Stimulated activated CD8-positive, alpha-beta memory T cell treated with anti-CD3 and anti-CD28 coated beads, Interleukin-4, amount 100 ng/mL, for 24 hours (primary cell): ENCODE results near the gene AAK1.
"Not testable (repeated sequence)": the region's sequence is repeated elsewhere in the genome, so short reads cannot be mapped to it uniquely, and the experiment has no call there.

Experiments used
- DNase-seq: peaks from one replicate; pipeline ENCODE4 v3.0.0-alpha.2; 2020; ENCODE audit warnings: low read depth

Gene AAK1

DNA sequence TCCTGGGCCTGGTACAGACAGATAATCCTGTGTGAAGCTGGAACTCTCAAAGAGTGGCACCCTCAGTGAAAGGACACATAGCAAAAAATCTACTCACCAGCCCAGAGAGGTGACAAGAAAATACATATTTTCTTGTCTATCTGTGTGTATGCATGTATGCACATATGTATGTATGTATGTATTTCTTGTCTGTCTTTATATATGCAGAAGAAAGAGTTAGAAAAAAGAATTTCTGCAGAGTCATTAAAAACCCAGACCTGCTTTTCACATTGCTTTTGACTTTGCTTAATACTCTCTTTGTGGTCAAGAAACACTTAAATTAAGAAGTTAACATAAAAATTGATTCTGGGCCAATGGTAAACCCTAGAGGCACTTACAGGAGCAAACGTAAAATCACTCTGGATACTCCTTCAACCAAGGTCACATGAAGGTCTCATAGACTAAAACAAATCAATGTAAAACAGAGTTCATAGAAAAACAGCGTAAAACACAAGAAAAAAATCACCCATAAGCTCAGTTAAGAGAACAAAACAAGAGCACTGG, 16.5 kb upstream of the AAK1 start:
- no peak for DNase-seq

DNA sequence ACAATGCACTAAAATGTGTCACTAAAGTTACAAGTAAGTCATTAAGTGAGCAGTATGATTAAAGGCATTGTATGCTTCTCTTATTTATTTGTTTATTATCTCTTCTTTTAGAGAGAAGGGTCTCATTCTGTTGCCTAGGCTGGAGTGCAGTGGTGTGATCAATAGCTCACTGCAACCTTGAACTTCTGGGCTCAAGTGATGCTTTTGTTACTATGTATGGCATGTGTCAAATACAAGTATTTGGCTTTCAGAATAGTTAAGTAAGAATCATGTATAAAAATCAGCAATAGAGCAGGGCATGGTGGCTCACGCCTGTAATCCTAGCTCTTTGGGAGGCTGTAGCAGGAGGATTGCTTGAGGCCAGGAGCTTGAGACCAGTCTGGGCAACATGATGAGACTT, 15.8 kb upstream of the AAK1 start:
- DNase-seq = no peak

DNA sequence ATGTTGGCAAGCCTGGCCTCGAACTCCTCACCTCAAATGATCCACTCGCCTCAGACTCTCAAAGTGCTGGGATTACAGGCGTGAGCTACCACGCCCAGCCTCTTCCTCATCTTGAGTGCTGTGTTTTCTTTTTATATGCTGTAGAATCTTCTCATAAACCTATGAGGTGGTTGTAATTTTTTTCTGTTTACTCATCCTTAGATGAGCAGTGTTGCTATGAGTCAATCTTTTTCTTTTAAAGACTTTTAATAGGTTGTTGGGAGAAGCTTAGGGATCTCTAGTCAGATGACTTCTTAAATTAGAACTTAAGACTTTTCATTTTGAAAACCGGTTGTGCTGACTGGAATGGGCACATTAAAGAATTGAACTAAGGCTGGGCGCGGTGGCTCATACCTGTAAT, 8.7 kb upstream of the AAK1 start:
- no peak for DNase-seq

DNA sequence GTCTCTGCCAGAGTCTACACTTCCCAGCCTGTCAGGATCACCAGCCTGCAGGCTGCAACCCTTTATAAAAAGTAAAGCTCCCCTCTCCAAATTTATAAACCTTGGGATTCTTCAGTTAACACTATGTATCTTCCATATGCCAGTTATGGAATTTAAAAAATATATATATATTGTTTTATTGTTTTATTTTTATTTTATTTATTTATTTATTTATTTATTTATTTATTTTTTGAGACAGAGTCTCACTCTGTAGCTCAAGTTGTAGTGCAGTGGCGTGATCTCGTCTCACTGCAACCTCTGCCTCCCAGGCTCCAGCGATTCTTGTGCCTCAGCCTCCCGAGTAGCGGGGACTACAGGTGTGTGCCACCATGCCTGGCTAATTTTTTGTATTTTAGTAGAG, 3.7 kb upstream of the AAK1 start:
- not testable (repeated sequence) for DNase-seq

DNA sequence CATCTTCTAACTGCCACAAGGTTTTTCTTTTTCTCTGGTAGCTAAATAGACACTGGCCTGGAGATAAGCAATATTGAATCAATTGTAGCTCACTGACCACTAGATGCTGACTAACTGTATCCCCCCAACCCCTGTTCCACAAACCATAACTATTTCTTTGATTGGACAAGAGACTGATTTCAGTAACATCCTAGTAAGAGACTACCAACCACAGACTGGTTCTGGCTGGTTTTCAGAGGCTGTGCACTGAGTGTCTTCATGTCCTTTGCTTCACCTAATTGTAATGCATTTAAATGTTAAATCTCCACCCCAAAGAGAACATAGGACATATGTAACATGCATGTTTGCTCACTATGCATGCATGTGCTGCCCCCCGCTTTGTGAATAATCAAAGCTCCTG, 3.2 kb upstream of the AAK1 start:
- no peak for DNase-seq

DNA sequence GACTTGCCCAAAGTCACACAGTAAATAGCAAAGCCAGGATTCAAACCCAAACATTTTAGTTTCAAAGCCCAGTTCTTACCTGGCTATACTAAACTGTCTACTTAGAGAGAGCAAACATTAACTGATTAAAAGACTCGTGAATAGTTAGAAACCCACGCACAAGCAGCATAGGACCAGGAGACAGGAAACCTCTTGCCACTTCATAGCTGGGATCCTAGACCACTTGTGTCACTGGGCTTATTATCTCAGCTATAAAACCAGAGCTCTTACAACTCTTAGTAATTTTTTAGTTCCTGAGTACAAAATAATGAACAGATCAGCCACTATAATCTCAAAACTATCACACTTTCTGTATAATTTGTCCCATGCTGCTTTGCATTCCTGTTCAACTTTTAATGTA, 2.4 kb upstream of the AAK1 start:
- no peak for DNase-seq

DNA sequence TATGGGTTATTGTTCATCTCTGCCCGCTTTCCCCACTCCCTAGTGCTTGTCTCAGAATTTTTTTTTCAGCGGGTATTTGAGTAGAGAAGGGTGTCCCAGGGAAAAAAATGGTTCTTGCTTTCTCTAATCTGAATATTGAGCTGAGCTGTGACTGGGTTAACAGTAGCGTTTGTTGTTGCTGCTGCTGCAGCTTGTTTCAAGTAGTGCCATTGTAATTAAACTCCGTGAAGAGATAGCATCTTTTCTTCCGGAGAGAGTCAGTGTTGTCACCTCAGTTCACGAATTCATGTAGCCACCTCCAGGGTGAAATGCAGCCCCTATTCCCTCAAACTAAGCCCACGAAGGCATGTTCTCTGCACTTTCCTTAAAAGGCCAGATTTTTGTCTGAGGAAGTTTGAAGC, 1.5 kb upstream of the AAK1 start:
- DNase-seq = no peak

DNA sequence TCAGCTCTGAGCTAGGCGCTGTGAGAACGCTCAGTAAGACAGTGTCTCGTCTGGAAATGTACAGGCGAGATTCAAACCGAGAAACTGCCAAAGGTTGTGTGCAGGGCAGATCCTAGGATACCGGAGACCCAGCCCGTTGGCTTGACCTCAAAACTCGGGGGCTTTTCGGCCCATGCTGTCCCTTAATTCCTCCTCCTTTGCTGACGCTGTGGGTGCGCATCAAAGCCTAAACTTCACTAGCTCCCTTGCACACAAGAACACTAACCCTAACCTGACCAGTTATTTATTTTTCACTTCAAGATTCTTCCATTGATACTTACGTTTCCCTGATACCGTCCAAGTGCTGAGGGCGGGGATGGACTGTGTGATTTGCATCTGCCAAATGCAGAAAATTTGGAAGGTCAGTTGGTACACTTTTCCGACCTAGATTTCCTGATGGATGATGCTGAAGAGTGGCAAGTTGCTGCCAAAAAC, 1.0 kb upstream of the AAK1 start:
- no peak for DNase-seq

DNA sequence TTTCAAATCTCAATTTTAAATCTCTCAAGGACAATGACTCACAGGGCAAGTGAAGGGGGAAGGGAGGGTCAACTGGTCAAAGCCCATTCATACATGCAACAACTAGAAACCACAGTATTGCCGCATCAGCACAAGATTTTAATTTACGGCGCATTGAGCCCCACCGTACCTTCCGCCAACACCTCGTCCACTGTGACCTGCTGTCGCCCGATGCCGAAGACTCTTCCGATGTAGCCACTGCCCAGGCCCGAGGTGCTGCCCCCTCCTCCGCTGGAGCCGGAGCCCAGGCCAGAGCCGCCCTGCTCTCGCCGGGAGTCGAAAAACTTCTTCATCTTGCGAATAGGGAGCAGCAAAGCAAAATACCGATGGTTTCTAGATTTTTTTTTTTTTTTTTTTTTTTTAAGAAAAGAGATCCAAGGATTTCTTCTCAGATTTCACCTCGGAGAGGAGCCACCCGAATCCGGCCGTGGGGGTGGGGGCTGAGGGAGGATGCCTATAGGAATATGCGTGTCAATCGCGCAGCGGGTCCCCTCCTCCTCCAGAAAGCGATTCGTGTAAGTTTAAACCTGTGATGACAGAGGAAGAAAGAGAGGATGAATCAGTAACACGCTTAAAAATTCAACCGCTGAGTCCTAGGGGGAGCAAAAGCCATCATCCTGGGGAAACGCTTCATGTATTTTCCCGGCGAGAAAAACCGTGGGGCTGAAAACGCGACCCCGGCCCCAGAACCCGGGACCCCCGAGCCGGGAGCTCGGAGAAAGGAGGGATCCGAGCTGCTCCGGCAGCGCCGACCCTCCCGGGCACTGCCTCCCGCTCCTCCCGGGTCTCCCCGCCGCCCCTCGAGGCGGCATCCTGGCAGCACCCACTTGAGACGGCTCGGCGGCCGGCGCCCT, 584 bp downstream of the AAK1 start:
- DNase-seq = peak; percentile 49

DNA sequence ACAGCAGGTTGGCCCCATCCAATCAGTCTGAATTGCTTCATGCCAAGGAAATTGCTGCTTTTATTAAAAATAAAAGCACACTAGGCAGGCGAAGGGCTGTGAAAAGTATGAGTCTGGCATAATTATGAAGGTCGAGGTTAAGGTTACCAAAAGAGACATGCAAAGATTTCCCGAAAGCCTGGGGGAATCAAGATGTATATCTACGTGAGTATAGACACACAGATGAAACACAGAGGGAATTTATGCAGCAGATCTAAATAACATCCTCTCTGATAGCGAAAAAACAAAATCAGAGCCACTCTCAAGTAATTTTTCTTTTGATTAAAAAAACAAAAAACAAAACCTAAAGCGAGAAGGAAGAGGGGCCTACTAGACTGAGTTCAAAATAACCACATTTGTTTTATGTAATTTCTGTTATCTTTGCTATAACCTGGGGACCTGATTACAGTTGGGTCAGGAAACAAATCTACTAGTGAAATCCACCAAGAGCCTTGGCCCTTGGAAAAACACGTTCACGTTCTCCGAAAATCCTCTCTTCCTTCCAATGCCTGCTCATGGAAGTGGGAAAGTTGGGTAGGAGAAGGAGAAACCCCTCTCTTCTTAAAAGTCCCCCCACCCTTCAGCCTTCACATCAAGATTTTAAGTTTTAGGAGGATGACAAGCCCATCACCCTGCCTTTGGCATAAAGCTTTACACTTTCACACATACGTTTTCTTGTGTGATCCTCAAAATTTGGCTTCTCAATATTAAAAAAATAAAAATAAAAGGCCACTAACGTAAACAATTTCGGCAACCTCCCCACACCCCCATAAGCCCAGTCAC, 1.4 kb downstream of the AAK1 start:
- no peak for DNase-seq

DNA sequence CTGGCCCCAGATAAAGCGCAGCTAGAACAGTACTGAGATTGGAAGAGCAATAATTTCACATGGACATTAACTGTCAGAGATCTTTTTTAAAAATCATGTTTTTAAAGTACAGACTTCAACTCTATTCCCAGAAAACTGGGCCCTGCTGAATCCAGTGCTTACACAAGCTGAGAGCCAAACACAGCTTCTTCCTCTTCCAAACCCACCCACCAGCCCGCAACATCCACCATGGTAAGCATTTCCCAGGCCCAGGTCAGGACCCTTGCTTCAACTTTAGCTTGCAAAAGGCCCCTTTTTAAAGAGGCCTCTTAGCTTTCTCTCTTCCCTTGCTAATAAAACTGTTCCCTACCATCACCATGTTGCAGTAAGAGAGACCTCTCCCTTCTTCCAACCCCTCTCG, 2.1 kb downstream of the AAK1 start:
- DNase-seq = no peak

DNA sequence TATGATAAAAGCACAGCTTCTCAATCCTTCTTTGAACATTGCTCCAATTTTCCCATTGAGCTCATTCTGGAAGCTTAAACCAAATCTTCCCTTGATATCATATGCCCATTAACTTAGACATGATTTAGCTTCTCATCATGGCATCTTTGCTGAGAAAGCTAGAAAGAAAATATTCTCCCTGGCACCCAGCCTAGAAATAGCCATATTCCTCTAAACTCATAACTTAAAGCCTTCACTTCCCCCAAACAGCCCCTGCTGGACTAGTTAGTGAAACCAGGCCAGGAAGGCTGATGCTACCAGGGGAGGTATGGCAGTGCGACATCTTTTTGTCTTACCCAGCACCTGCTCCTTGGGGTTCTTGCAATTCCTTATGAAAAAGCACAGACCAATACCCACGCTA, 4.3 kb downstream of the AAK1 start:
- DNase-seq = no peak

DNA sequence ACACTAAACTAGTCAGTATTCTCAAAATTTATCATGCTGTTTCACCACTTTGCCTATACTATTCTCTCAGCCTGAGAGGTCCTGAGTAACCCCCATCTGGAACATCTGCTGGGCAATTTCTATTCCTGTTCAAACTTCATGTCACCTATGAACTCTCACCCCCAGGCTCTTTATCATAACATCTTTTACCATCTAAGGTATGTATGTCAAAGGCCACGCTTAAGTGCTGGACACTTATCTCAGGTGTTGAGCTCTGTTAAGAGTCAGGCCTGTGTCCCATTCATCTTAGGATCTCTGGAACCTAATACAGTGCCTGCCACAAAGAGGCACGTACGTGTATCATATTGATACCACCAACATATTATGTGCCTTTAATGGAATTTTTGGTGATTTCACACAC, 4.9 kb downstream of the AAK1 start:
- DNase-seq = no peak

DNA sequence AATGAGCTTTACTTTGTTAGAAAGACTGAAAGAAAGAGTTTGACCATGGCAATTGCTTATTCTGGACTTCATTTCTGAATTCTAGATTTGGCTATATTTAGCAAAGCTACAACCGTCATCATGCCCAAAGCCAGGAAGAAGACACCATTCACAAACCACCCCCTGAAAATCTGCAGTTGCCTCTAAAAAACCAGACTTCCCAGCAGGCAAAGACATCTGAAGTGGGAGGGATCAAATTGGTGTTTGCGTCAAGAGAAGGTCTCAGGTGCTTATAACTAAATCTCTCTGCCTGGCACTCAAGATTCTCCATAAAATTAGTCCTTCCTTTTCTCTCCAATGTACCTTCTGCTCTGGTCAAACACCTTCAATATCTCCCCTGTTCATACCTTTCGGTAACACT, 5.6 kb downstream of the AAK1 start:
- DNase-seq = no peak

DNA sequence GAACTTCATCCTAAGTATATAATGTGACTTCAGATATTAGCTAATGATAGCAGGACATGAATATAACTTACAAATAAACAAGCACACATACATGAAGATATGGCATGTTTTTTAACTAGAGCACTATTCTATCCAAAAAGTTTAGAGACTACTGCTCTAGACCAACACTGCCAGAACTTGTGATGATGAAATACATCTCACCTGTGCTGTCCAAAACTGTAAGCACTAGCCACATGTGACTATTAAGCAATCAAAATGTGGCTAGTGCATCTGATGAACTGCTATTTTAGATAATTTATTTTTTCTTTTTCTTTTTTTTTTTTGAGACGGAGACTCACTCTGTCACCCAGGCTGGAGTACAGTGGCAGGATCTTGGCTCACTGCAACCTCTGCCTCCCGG, 7.1 kb downstream of the AAK1 start:
- DNase-seq = no peak

DNA sequence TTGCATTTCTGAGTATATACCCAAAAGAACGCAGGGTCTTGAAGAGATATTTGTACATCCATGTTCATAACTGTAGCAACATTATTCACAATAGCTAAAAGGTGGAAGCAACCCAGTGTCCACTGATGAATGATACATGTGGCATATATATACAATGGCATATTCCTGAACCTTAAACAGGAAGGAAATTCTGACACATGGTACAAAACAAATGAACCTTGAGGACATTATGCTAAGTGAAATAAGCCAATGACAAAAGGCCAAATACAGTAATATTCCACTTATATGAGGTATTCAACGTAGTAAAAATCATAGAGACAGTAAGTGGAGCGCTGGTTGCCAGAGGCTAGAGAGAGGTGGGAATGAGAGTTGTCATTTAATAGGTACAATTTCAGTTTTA, 8.1 kb downstream of the AAK1 start:
- no peak for DNase-seq

DNA sequence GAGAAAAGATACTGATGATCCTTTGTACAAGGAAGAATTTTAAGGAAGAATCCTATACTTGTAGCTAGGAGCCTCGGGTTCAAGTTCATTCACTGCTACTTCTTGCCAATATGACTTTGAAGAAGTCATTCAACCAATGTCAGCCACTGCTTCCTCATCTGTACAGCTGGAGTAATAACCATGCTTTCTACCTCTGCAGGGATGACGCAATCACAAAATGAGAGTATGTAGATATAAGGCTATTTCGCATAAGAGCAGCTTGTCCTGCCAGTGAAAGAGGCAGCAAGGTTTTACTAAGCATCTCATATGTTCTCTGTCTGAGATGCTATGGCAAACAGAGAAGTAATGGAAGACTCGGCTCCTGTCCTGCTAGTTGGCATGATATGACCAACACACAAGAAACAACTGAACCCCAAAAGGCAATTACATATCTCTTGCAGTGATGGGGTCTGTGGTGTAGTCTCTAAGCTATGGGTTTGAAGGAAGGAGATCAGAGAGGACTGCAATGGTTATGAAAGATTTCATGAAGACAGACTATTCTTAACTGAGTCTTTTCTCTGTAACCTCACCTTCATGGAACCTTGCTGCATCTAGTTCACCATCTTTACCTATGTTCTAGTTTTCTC, 9.2 kb downstream of the AAK1 start:
- DNase-seq = no peak

DNA sequence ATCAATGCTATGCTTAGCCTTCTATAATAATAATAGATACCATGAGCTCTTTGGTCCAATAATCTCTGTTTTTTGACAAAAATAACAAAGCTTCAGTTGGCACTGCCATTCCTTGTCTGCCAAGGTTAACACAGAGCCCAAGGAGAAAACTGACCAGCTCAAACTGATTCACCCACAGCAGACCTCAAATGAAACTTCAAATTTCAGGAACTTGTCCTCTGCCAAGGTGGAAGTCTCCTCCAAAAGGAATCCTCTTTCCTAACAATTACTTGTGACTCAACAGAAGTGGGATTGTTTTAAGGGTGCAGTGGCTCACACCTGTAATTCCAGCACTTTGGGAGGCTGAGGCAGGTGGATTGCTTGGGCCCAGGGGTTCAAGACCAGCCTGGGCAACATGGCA, 12.1 kb downstream of the AAK1 start:
- no peak for DNase-seq

DNA sequence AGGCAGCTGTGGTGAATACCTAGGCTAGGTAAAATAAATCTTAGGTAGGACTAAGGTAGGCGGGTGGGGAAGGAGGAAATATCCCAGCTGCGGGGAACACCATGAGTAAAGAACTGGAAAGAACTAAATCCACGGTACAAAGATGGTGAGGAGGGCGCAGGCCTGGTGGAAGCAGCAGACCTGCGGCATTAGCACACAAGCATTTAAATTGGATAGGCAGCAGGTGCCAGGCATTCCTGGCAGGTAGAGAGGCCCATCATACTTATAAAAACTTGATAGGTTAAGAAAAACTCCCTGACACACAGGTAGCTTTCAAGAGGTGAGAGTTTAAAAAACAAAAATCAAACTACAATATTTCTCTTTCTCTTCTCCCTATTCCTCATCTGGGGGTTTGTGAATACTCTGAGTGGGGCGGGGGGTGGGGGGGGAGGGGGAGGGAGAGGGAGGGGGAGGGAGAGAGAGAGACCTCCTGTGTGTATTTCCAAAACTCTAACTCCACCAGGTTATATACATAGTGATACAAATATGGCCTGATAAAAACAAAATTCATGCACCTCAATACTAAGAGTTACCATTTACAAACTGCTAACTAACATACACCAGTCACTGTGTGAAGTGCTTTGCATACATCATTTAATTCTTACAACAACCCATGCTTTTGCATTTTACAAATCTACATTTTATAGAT, 13.5 kb downstream of the AAK1 start:
- no peak for DNase-seq

DNA sequence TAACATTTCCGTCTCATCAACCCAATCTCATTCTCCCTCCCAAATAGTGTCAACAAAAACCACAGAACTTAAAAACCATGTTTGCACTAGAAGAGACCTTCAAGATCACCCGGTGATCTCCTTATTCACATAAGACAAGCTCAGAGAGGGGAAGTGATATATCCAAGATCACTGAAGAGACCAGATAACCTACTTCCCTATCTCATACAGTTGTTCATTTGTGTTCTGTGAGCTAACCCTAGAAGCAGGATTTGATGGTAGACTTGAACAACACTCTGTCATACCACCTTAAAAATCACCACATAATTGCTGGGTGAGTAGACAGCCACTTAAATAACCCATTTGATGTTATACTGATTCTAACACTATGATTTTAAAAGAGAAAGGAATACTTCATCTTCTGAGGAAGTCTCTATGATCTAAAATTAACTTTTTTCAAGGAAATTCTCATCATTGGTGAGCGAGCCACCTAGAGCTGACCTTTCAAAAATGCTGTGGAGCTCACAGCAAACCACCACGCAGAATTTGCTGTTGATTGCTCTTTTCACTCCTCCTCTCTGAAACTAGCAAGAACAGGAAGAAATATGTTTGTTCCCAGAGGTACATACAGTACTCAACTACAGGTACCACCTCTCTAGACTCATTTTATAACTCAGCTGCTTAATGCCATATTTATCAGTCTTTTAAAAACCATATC, 15.1 kb downstream of the AAK1 start:
- DNase-seq = no peak

DNA sequence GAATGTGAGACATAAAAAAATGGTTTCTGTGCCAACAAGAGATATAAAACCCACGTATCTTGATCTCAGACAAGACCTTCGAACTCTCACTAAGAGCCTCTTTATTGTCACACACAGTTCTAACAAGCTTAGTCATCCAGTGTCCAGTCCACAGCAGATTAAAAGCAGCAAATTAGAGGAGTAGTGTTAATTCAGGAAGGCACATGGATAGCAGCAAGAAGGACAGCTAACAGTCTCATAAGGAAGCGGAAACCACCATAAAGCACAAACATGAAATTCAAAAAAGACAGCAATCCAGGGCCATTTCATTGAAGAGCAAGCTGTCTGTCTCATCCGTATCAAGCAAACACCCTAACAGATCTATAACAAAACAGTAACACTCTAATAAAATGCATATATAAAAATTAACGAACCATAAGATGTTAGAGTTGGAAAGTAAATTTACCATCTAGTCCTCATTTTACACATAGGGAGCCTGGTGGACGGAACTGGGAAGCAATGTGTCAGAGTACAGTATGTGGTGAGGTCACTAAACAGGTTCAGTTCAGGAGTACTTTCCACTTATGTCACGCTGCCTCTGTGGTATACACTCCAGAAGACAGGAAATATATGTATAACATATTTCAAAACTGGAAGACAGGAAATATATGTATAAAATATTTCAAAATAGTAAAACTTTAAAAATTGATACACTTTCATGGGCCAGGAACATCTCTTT, 18.3 kb downstream of the AAK1 start:
- DNase-seq = no peak
